Neural cell (in vitro differentiated cells): ENCODE measurements around the gene INPP5E.

ENCODE experiments used
- EZH2 ChIP-seq: fragments of 200-600, 300-800 bp; shearing (Covaris generic), sonication (generic); IDR thresholded peaks from 2 replicates; pipeline ENCODE4 v1.6.1; 2014; ENCODE audit warnings: antibody characterized with exemption, low read length, borderline replicate concordance, mild to moderate bottlenecking; ENCODE audit not compliant: insufficient read depth, poor library complexity, severe bottlenecking
- POLR2AphosphoS5 ChIP-seq: IDR thresholded peaks from 2 replicates; pipeline ENCODE4 v1.6.1; 2012

- TF ChIP-seq EZH2 (no peak), POLR2AphosphoS5 (no peak)
Measured at GRCh38 chr9:136395020-136395340, 44.7 kb downstream of the INPP5E start.
